GM20000 (cell line): Measurements from ENCODE around the gene KANK4.

Source experiments
- DNase-seq: peaks from one replicate; pipeline ENCODE4 v3.0.0; 2012; ENCODE audit warnings: low spot score
- CTCF ChIP-seq: IDR thresholded peaks from 2 replicates; pipeline ENCODE4 v1.5.1; 2012; ENCODE audit warnings: mild to moderate bottlenecking, control low read depth; ENCODE audit errors: extremely low read depth, missing control alignments

KANK4 gene

DNA sequence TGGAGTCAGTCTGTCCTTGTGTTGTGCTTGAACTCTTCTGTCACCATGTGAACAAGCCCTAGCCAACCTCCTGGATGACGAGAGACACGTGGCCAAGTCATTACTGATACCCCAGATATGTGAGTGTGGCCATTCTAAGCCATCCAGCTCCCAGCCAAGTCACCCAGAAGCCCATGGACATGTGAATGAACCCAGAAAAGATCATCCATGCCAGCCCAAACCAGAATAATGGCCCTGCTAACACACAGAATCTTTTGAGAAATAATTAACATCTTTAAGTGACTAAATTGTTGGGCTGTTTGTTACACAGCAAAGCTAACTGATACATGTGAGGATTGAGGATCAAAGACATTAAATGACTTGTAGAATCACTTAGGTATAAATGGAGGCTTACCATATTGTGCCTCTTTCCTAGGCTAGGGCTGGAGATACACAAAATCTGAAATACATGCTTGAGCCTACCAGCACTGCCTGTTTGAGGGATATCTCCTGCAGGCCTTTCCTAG, 38.2 kb downstream of the KANK4 start:
- no peak for DNase-seq
- no peak for TF ChIP-seq CTCF

DNA sequence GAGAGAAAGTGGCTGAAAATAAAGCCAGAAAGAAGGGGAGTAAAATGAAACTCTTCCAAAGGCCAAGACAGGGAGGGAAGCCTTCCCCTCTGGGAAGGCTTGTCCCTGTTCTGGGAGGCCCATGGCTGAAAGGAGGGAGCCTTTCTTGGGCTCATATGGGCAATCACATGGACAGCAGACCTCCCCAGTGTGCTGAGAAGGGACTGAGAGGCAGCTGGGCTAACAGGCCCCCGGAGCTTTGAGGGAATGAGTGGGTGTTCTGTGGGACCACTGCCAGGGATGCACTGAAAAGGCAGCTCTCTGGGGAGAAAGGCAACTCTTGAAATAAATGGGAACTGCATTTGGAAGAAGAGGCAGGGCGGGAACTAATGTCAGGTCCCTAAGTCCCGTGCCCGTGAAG, 39.1 kb downstream of the KANK4 start:
- no peak for DNase-seq
- TF ChIP-seq CTCF = no peak

DNA sequence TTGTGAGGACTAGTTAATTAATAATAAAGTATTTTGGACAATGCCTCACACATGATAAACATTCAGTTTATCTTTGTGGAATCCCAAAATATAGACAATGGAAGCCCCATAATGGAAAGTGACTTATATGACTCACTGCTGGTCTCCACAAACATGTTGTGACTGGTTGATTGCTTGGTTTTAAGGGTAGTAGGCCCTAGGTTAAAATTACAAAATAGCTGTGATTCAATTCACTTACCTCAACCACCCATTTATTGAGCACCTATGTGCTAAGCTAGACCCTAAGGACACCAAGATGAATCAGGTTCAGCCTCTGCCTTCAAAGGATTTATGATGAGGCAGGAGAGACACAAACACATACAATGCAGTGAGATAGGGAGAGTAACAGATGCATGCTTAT, 42.4 kb downstream of the KANK4 start:
- no peak for TF ChIP-seq CTCF
- no peak for DNase-seq

- no peak for DNase-seq
- TF ChIP-seq CTCF = no peak
Observed at GRCh38 chr1:62274496-62275485, 44.4 kb downstream of the KANK4 start.

- no peak for DNase-seq
- no peak for TF ChIP-seq CTCF
Observed at GRCh38 chr1:62273953-62274352, 45.3 kb downstream of the KANK4 start.

DNA sequence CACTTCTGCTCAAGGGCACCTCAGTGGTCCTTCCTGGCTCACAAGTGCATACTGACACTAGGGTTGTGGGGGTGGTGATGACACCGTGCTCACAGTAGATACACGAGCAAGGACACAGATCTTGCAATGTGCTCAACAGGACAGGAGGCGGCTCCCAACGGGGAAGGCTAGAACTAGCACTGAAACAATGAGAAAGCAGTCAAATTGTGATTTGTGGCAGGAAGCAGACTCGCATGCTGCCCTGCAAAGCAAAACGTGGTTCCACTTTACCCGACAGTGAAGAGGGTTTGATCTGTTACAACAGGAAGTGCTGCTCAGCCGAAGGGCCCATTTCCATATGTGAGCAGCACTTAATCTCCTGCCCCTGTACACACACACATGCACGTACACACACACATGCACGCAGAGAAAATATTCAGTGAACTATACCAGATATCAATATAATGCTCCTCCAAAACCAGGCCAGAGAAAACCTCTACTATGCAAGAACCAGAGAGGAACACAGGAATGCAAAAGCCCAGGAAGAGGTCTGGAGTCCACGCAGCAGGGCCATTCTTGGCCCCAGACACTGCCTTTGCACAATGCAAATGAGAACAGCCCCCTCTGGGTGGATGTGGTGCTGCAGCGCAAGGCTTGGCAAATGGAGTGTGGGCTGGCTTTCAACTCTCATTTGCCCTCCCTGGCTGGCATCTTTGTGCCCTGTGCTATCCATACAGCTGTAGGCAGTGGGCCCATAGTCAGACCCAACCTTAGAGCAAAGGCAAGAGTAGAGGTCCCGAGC, 47.1 kb downstream of the KANK4 start:
- no peak for TF ChIP-seq CTCF
- peak; percentile 37 for DNase-seq

DNA sequence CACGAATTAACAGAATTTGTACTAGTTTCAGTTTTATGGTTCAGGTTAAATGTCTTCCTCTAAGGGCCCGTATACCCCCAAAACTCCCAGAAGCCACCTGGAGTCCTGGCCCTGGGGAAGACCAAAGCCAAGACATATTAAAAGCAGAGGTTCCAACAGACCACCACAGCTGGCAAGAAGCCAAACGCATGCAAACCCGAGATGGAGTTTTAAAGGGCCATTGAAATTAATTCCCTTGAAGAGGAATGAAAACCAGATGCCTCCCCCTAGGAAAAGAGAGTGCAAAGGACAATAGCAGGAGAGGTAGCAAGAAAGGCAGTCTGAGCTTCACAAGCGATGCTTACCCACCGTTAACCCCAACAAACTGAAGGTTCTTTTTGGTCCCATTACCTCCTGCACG, 48.1 kb downstream of the KANK4 start:
- DNase-seq = no peak
- no peak for TF ChIP-seq CTCF
